Forelimb muscle (tissue), 1 donor: ENCODE measurements around the gene PIK3AP1. TPM values are rescaled to one million over a fixed set of nuclear protein-coding genes. Genes with fewer than 3 reads are reported as not detected.

Experiments
- DNase-seq: peaks from one replicate; pipeline ENCODE4 v3.0.0-alpha.2; 2013; ENCODE audit warnings: low read depth
- polyA plus RNA-seq: library from polyadenylated mRNA; unstranded; fragments of 120-200 nt; gene quantifications from one replicate; pipeline ENCODE4 v1.2.1, GENCODE V29; 2013; ENCODE audit not compliant: insufficient read length

The PIK3AP1 gene
- polyA plus RNA-seq, 1 donor = 1.8 TPM

DNA sequence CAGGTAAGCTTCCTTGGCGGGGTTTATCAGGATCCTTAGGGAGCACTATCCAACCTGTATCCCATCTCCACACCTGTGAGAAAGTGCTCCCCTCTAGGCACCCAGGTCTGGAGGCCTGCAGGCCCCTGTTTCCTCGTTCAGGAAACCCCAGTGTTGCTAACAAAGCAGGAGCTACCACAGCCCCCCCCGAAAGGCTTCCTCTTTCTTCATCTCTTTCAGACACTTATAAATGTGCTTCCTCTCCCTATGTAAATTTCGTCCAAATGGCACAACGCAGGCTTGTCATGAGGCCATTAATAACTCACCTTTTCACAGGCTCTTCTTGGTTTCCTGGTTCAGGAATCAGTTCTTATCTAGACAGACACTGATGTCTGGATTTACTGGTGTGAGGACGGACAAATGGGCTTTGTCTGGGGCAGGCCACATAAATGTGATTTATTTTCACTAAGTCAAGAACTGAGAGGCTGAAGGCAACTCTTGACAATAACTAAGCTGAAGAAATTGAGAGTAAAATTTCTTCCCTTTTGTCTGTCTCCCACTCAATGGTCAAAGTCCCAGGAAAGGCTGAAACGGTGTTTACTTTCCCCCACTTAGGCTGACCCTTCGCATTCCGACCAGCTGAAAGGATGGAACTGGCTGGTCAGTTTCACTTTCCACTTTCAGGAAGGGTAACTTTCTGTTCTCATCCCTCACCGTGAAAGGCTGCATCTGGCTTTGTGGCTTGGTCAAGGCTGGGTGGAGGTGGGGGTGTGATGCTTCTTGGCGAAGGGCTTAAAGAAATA lies 46.8 kb downstream of the PIK3AP1 start:
- no peak for DNase-seq

- DNase-seq = no peak
Observed at GRCh38 chr10:96672481-96673175, 47.7 kb downstream of the PIK3AP1 start.

DNA sequence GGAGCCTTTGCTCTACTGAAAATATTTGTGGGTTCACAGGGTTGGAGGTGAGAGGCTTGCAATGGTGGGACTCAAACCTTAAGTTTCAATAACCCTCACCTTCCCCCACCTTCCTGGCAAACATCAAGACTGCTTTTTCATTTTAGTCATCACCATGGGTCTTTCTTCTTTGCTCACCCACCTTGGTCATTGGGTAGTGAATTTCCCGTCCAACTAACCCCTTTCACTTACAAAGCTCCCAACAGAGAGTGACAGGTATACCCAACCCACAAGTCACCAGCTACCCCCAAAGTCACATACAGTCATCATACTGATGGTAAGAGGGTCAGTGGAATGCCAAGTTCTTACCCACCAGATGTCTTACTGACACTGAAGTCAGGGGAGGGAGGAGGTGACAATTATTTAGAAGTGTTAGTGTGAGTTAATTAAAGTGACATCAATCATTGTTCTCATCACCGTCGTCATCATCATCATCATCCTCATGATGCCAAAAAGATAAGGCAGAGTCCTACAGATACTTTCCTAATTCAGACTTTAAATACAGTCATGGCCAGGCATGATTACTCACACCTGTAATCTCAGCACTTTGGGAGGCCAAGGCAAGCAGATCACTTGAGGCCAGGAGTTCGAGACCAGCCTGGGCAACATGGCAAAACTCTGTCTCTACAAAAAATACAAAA lies 49.0 kb downstream of the PIK3AP1 start:
- no peak for DNase-seq

- no peak for DNase-seq
Observed at GRCh38 chr10:96670786-96671185, 49.5 kb downstream of the PIK3AP1 start.

GRCh38 chr10:96667401-96667800 lies 52.9 kb downstream of the PIK3AP1 start:
- DNase-seq = no peak

- DNase-seq = no peak
Observed at GRCh38 chr10:96666741-96667140, 53.6 kb downstream of the PIK3AP1 start.

DNA sequence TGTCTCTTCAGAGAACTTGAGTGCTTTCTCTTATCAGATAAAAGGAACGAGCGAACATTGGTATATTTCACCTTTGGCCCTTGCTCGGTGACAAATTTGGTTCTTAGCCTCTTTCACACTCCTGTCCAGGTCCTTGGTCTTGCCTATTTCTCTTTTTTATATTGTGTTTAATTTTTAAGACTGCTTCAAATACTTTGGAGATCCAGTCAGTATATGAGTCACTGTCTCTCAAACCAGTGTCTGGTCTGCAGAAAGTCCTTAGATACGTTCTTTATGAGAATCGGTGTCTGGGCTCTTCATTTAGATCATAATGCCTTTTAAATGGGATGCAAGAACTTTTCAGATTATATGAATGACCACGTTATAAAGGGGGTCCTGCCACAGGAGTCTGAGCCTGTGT lies 55.0 kb downstream of the PIK3AP1 start:
- no peak for DNase-seq

GRCh38 chr10:96664563-96664962 lies 55.8 kb downstream of the PIK3AP1 start:
- DNase-seq = no peak

- no peak for DNase-seq
Observed at GRCh38 chr10:96663797-96664196, 56.5 kb downstream of the PIK3AP1 start.

- DNase-seq = no peak
Observed at GRCh38 chr10:96661632-96662031, 58.7 kb downstream of the PIK3AP1 start.

DNA sequence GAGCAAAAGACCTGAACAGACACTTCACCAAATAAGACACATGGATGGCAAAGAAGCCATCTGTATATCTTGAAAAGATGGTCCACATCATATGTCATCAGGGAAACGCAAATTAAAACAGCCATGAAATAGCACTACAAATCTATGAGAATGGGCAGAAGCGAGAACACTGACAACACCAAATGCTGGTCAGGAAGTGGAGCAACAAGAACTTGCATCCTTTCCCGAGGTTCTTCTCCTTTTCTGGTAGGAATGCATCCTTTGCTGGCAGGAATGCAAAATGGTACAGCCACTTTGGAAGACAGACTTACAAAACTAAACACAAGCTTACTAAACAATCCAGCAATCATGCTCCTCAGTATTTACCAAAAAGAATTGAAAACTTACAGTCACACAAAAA lies 60.0 kb downstream of the PIK3AP1 start:
- no peak for DNase-seq

DNA sequence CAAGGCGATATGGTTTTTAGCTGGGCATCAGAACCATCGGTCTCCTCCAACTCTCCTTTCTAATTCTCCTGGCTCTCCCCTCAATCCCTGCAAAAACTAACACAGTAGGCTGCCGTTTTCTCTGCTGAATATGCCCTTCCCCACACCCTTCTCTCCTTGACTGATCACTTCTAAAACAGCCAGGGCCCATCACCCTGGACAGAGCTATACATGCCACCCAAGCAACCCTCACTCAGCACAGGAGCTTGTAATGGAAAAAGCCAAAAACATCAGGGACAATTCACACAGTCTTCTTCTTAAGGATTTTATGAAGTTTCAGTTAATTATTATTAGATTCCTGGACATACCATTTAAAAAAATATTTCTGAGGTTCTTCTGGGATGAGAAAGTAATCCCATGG lies 61.5 kb downstream of the PIK3AP1 start:
- DNase-seq = no peak

DNA sequence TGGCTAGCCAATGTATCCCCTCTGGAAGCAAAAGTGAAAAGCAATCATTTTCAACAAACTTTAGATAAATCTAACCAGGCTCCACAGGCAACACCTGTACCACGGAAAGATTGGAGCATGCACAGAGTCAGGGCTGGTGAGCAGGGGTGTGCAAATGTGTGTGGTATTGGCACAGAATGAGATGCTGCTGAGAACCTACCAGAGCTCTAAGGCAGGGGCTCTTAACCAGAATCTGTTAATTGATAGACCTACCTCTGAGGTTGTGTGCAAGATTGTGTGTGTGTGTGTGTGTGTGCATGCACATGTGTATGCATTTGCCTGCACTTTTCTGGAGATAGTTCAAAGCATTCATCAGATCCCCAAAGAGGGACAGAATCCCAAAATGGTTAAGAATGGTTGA lies 62.9 kb downstream of the PIK3AP1 start:
- no peak for DNase-seq

DNA sequence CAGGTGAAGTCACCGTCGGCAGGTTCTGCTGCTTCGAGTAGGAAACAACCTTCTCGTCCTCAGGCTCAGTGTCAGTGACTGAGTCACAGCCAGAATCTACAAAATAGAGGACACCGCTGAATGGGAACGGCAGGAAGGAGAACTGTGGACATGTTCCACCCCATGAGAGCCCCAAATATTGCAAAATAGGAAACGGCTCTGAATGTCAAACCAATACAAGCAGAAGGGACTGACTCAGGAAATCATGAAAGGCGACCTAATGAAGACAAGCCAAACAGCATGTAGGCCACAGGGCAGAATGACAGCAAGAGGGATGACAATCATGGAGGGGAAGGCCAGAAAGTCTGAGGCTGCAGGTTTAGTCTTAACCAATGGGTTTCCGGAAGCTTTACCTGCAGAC lies 63.5 kb downstream of the PIK3AP1 start:
- DNase-seq = no peak

DNA sequence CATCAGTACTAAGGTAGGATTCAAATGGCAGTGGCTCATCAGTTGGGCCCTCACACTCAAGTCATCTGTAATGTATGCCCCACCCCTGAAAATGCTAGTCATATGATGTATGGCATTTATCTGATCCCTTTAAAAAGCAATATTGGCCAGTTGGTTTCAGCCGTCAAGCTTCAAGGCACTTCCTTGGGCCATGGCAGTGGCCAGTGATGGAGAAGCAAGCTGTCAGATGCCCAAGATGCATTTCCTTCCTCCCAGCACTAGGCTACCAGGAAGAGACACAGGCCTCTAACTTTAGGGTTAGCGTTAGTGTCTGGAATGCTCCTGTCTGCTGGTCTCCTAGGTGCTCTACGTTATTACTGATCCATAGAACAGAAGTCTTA lies 64.1 kb downstream of the PIK3AP1 start:
- DNase-seq = no peak

DNA sequence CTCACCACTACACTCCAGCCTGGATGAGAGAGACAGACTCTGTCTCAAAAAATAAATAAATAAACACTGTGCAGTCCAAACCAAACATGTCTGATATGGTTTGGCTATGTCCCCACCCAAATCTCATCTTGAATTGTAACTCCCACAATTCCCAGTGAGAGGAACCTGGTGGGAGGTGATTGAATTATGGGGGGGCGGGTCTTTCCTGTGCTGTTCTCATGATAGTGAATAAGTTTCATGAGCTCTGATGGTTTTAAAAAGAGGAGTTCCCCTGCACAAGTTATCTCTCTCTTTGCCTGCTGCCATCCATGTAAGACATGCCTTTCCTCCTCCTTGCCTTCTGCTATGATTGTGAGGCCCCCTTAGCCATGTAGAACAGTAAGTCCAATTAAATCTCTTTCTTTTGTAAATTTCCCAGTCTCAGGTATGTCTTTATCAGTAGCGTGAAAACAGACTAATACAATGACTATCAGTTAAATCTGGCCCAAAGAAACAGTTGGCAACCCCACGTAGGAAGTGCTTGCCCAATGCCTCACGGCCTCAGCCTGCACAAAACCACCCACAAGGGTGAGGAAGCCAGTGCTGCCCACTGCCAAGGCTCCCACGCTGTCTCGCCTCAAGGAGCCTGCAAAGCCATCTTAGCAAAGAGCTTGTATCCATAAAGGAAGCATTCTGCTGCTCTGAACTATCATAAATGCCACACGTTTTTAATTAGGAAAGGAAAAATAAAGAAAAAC lies 64.7 kb downstream of the PIK3AP1 start:
- no peak for DNase-seq

GRCh38 chr10:96651998-96652431 lies 68.3 kb downstream of the PIK3AP1 start:
- DNase-seq = no peak

- no peak for DNase-seq
Observed at GRCh38 chr10:96650958-96651357, 69.4 kb downstream of the PIK3AP1 start.

GRCh38 chr10:96648297-96648696 lies 72.0 kb downstream of the PIK3AP1 start:
- DNase-seq = no peak

- no peak for DNase-seq
Observed at GRCh38 chr10:96647466-96647865, 72.8 kb downstream of the PIK3AP1 start.

GRCh38 chr10:96646751-96647166 lies 73.6 kb downstream of the PIK3AP1 start:
- no peak for DNase-seq

DNA sequence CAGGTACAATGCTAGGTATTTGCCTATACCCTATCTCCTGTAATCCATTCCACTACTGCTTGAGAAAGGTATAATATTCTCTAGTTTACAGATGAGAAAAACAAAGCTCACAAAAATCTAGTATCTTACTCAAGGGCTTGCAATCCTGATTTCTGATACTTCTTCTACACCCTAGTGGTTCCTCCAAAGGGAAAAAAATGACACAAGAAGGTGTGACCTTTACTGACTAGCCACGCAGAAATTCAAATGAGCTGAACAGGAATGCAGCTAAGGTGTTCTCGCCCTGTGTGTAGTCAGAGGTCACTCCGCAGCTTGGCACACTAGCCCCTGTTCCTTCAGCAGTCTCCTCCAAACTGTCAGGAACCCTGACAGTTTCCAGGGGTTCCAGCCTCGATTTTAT lies 74.0 kb downstream of the PIK3AP1 start:
- DNase-seq = no peak
